Measurements from ENCODE around the gene ADPRS. TPM values are rescaled to one million over a fixed set of nuclear protein-coding genes. Genes with fewer than 3 reads are reported as not detected.
A peak's percentile ranks its signal among the peaks of the same experiment; 100 is the strongest.

ADPRS gene
- total RNA-seq, 1 donor from 2014 or later, result 32.6 TPM

GRCh38 chr1:36080801-36081200 is 7.9 kb upstream of the ADPRS start:
- no peak for TF ChIP-seq CTCF (IDR thresholded peaks at IDR 0.05; ENCODE audit: unreplicated experiment)
- no peaks in the 10 kb centered on the region for H3K9me3 Mint-ChIP-seq
- DNase-seq (ENCODE audit: low spot score in 2 of 2, unreplicated experiment in 2 of 2), result no peak
- H3K27me3 Mint-ChIP-seq (ENCODE audit: low read depth), result peaks cover 4% of the 10 kb centered on the region
- H3K36me3 Mint-ChIP-seq, result no peaks in the 10 kb centered on the region
- H3K27ac Mint-ChIP-seq, result no peak overlapping the region
- no peak overlapping the region for H3K4me3 Mint-ChIP-seq
- peaks cover 3% of the 10 kb centered on the region for H3K4me1 Mint-ChIP-seq

- no peak for DNase-seq (ENCODE audit: low spot score in 2 of 2, unreplicated experiment in 2 of 2)
- Mint-ChIP-seq H3K9me3 (no peaks in the 10 kb centered on the region), H3K4me3 (no peak overlapping the region), H3K27me3 (ENCODE audit: low read depth) (peaks cover 4% of the 10 kb centered on the region), H3K4me1 (peaks cover 4% of the 10 kb centered on the region), H3K27ac (no peak overlapping the region), H3K36me3 (no peaks in the 10 kb centered on the region)
- no peak for TF ChIP-seq CTCF (IDR thresholded peaks at IDR 0.05; ENCODE audit: unreplicated experiment)
Measured at GRCh38 chr1:36081926-36082485, 6.7 kb upstream of the ADPRS start.

GRCh38 chr1:36083219-36083618 is 5.5 kb upstream of the ADPRS start:
- TF ChIP-seq CTCF (IDR thresholded peaks at IDR 0.05; ENCODE audit: unreplicated experiment), result no peak
- Mint-ChIP-seq H3K27me3 (ENCODE audit: low read depth) (peaks cover 4% of the 10 kb centered on the region), H3K4me3 (peak overlapping the region; percentile 69)

GRCh38 chr1:36083635-36084496 is 4.8 kb upstream of the ADPRS start, which contains the start of gene TEKT2:
TEKT2 (plus strand) TSS chr1:36084094; CDS start chr1:36084922, 828 bp downstream.
- Mint-ChIP-seq H3K36me3 (no peaks in the 10 kb centered on the region), H3K4me3 (peak within 1 kb of the TSS; percentile 69), H3K27me3 (ENCODE audit: low read depth) (peaks cover 4% of the 10 kb centered on the region), H3K4me1 (peaks cover 7% of the 10 kb centered on the region), H3K27ac (peak within 1 kb of the TSS; percentile 21), H3K9me3 (no peaks in the 10 kb centered on the region)
- DNase-seq (ENCODE audit: low spot score in 2 of 2, unreplicated experiment in 2 of 2), result peak; percentile 63 to 73
- no peak for TF ChIP-seq CTCF (IDR thresholded peaks at IDR 0.05; ENCODE audit: unreplicated experiment)

More at GRCh38 chr1:36083219-36083618, 5.5 kb upstream of the ADPRS start:
- Mint-ChIP-seq H3K27ac (no peak overlapping the region), H3K4me1 (peaks cover 7% of the 10 kb centered on the region), H3K9me3 (no peaks in the 10 kb centered on the region), H3K36me3 (no peaks in the 10 kb centered on the region)
- no peak for DNase-seq (ENCODE audit: low spot score in 2 of 2, unreplicated experiment in 2 of 2)

GRCh38 chr1:36084497-36085115 is 4.1 kb upstream of the ADPRS start:
- DNase-seq (ENCODE audit: low spot score in 2 of 2, unreplicated experiment in 2 of 2), result no peak
- Mint-ChIP-seq H3K4me3 (peak overlapping the region; percentile 69), H3K27ac (peak overlapping the region; percentile 21)

More at GRCh38 chr1:36084497-36085115, 4.1 kb upstream of the ADPRS start:
- no peaks in the 10 kb centered on the region for H3K36me3 Mint-ChIP-seq
- no peaks in the 10 kb centered on the region for H3K9me3 Mint-ChIP-seq
- TF ChIP-seq CTCF (IDR thresholded peaks at IDR 0.05; ENCODE audit: unreplicated experiment), result no peak
- H3K27me3 Mint-ChIP-seq (ENCODE audit: low read depth), result peaks cover 4% of the 10 kb centered on the region
- H3K4me1 Mint-ChIP-seq, result peaks cover 12% of the 10 kb centered on the region
